Activated naive CD4-positive, alpha-beta T cell treated with anti-CD3 and anti-CD28 coated beads, Interleukin-2, amount 50 U/mL, for 24 hours (primary cell): ENCODE data around the gene IFT122.
A peak's percentile ranks its signal among the peaks of the same experiment; 100 is the strongest.
"Not testable (repeated sequence)": the region's sequence is repeated elsewhere in the genome, so short reads cannot be mapped to it uniquely, and the experiment has no call there.

ENCODE experiments used
- H3K27ac Mint-ChIP-seq: one replicate; pipeline ENCODE4 v1.8.0; 2021; ENCODE audit warnings: mild to moderate bottlenecking, mixed read lengths
- H3K27me3 Mint-ChIP-seq: one replicate; pipeline ENCODE4 v1.8.0; 2021; ENCODE audit warnings: mixed read lengths
- H3K36me3 Mint-ChIP-seq: one replicate; pipeline ENCODE4 v1.8.0; 2021; ENCODE audit warnings: mixed read lengths
- H3K4me1 Mint-ChIP-seq: one replicate; pipeline ENCODE4 v1.8.0; 2021; ENCODE audit warnings: mixed read lengths
- H3K4me3 Mint-ChIP-seq: one replicate; pipeline ENCODE4 v1.8.0; 2021; ENCODE audit warnings: mild to moderate bottlenecking, mixed read lengths
- H3K9me3 Mint-ChIP-seq: one replicate; pipeline ENCODE4 v1.8.0; 2021; ENCODE audit warnings: mixed read lengths

IFT122 gene

GRCh38 chr3:129469026-129469425, 29.0 kb downstream of the IFT122 start:
- Mint-ChIP-seq H3K27ac (no peak overlapping the region), H3K4me3 (no peak overlapping the region), H3K36me3 (peaks cover 13% of the 10 kb centered on the region), H3K27me3 (no peaks in the 10 kb centered on the region), H3K9me3 (no peaks in the 10 kb centered on the region), H3K4me1 (peaks cover 13% of the 10 kb centered on the region)

- no peak overlapping the region for H3K4me3 Mint-ChIP-seq
- H3K27ac Mint-ChIP-seq, result no peak overlapping the region
- no peaks in the 10 kb centered on the region for H3K27me3 Mint-ChIP-seq
- no peaks in the 10 kb centered on the region for H3K9me3 Mint-ChIP-seq
- H3K4me1 Mint-ChIP-seq, result peaks cover 13% of the 10 kb centered on the region
- H3K36me3 Mint-ChIP-seq, result peaks cover 11% of the 10 kb centered on the region
These were observed 30.8 kb downstream of the IFT122 start for GRCh38 chr3:129470861-129471260.

- Mint-ChIP-seq H3K9me3 (no peaks in the 10 kb centered on the region), H3K27ac (no peak overlapping the region), H3K27me3 (no peaks in the 10 kb centered on the region), H3K4me3 (no peak overlapping the region), H3K4me1 (peaks cover 13% of the 10 kb centered on the region), H3K36me3 (peaks cover 14% of the 10 kb centered on the region)
These were observed 33.2 kb downstream of the IFT122 start for GRCh38 chr3:129473067-129473768.

- peaks cover 13% of the 10 kb centered on the region for H3K4me1 Mint-ChIP-seq
- H3K27ac Mint-ChIP-seq, result no peak overlapping the region
- H3K27me3 Mint-ChIP-seq, result no peaks in the 10 kb centered on the region
- H3K4me3 Mint-ChIP-seq, result no peak overlapping the region
- no peaks in the 10 kb centered on the region for H3K9me3 Mint-ChIP-seq
- peaks cover 14% of the 10 kb centered on the region for H3K36me3 Mint-ChIP-seq
These were observed 33.7 kb downstream of the IFT122 start for GRCh38 chr3:129473769-129474152.

- Mint-ChIP-seq H3K4me3 (no peak overlapping the region), H3K27me3 (no peaks in the 10 kb centered on the region), H3K4me1 (no peaks in the 10 kb centered on the region), H3K9me3 (no peaks in the 10 kb centered on the region), H3K36me3 (peaks cover 13% of the 10 kb centered on the region), H3K27ac (no peak overlapping the region)
These were observed 35.2 kb downstream of the IFT122 start for GRCh38 chr3:129474984-129475804.

- Mint-ChIP-seq H3K36me3 (peaks cover 13% of the 10 kb centered on the region), H3K9me3 (no peaks in the 10 kb centered on the region), H3K27ac (no peak overlapping the region), H3K4me1 (no peaks in the 10 kb centered on the region), H3K4me3 (no peak overlapping the region), H3K27me3 (no peaks in the 10 kb centered on the region)
These were observed 35.8 kb downstream of the IFT122 start for GRCh38 chr3:129475863-129476262.

- Mint-ChIP-seq H3K36me3 (peaks cover 13% of the 10 kb centered on the region), H3K4me1 (peaks cover 5% of the 10 kb centered on the region), H3K9me3 (no peaks in the 10 kb centered on the region), H3K27ac (no peak overlapping the region), H3K4me3 (no peak overlapping the region), H3K27me3 (no peaks in the 10 kb centered on the region)
These were observed 36.6 kb downstream of the IFT122 start for GRCh38 chr3:129476586-129476985.

- not testable (repeated sequence) for H3K27me3 Mint-ChIP-seq, H3K9me3 Mint-ChIP-seq, H3K36me3 Mint-ChIP-seq, H3K4me3 Mint-ChIP-seq
- peaks cover 19% of the 10 kb centered on the region for H3K4me1 Mint-ChIP-seq
- peak overlapping the region; percentile 55 for H3K27ac Mint-ChIP-seq
These were observed 41.3 kb downstream of the IFT122 start for GRCh38 chr3:129481225-129481765.

GRCh38 chr3:129481766-129482332, 41.8 kb downstream of the IFT122 start:
- no peaks in the 10 kb centered on the region for H3K9me3 Mint-ChIP-seq
- H3K4me1 Mint-ChIP-seq, result peaks cover 19% of the 10 kb centered on the region
- peaks cover 6% of the 10 kb centered on the region for H3K36me3 Mint-ChIP-seq
- H3K4me3 Mint-ChIP-seq, result peak overlapping the region; percentile 2
- no peaks in the 10 kb centered on the region for H3K27me3 Mint-ChIP-seq
- peak overlapping the region; percentile 76 for H3K27ac Mint-ChIP-seq

- no peak overlapping the region for H3K27ac Mint-ChIP-seq
- H3K9me3 Mint-ChIP-seq, result no peaks in the 10 kb centered on the region
- H3K36me3 Mint-ChIP-seq, result peaks cover 3% of the 10 kb centered on the region
- H3K27me3 Mint-ChIP-seq, result no peaks in the 10 kb centered on the region
- peaks cover 19% of the 10 kb centered on the region for H3K4me1 Mint-ChIP-seq
- H3K4me3 Mint-ChIP-seq, result no peak overlapping the region
These were observed 42.7 kb downstream of the IFT122 start for GRCh38 chr3:129482721-129483120.

- no peak overlapping the region for H3K4me3 Mint-ChIP-seq
- no peak overlapping the region for H3K27ac Mint-ChIP-seq
- no peaks in the 10 kb centered on the region for H3K9me3 Mint-ChIP-seq
- H3K4me1 Mint-ChIP-seq, result peaks cover 19% of the 10 kb centered on the region
- H3K27me3 Mint-ChIP-seq, result no peaks in the 10 kb centered on the region
- peaks cover 3% of the 10 kb centered on the region for H3K36me3 Mint-ChIP-seq
These were observed 43.8 kb downstream of the IFT122 start for GRCh38 chr3:129483870-129484269.

- H3K4me1 Mint-ChIP-seq, result peaks cover 19% of the 10 kb centered on the region
- not testable (repeated sequence) for H3K9me3 Mint-ChIP-seq, H3K27ac Mint-ChIP-seq, H3K36me3 Mint-ChIP-seq, H3K27me3 Mint-ChIP-seq, H3K4me3 Mint-ChIP-seq
These were observed 45.1 kb downstream of the IFT122 start for GRCh38 chr3:129485146-129485545.

GRCh38 chr3:129485721-129486663, 46.0 kb downstream of the IFT122 start:
- Mint-ChIP-seq H3K27ac (no peak overlapping the region), H3K4me1 (peaks cover 19% of the 10 kb centered on the region), H3K36me3 (no peaks in the 10 kb centered on the region), H3K9me3 (no peaks in the 10 kb centered on the region), H3K27me3 (no peaks in the 10 kb centered on the region), H3K4me3 (no peak overlapping the region)

GRCh38 chr3:129486664-129487035, 46.6 kb downstream of the IFT122 start:
- Mint-ChIP-seq H3K9me3 (no peaks in the 10 kb centered on the region), H3K27me3 (no peaks in the 10 kb centered on the region), H3K4me3 (no peak overlapping the region), H3K4me1 (peaks cover 13% of the 10 kb centered on the region), H3K27ac (no peak overlapping the region), H3K36me3 (no peaks in the 10 kb centered on the region)

GRCh38 chr3:129487183-129487867, 47.3 kb downstream of the IFT122 start:
- Mint-ChIP-seq H3K36me3 (no peaks in the 10 kb centered on the region), H3K9me3 (no peaks in the 10 kb centered on the region), H3K4me3 (no peak overlapping the region), H3K4me1 (peaks cover 6% of the 10 kb centered on the region), H3K27me3 (no peaks in the 10 kb centered on the region), H3K27ac (no peak overlapping the region)
